HG02763 (cell line): Measurements from ENCODE around the gene EPS8L3.
"Not testable (repeated sequence)": the region's sequence is repeated elsewhere in the genome, so short reads cannot be mapped to it uniquely, and the experiment has no call there.

Experiments
- ATAC-seq: cut with Tn5 transposase; IDR thresholded peaks from one replicate; pipeline ENCODE4 v1.9.1; 2021; ENCODE audit warnings: mild to moderate bottlenecking, moderate library complexity; ENCODE audit not compliant: unreplicated experiment

Gene EPS8L3

GRCh38 chr1:109781806-109782205, 18.1 kb upstream of the EPS8L3 start:
- ATAC-seq: no peak

- no peak for ATAC-seq
These were observed 17.3 kb upstream of the EPS8L3 start for GRCh38 chr1:109780982-109781381.

GRCh38 chr1:109777980-109778625, 14.4 kb upstream of the EPS8L3 start:
- ATAC-seq: no peak

- ATAC-seq: no peak
These were observed 13.7 kb upstream of the EPS8L3 start for GRCh38 chr1:109777436-109777835.

- ATAC-seq: peak; percentile 54
These were observed 13.2 kb upstream of the EPS8L3 start for GRCh38 chr1:109776911-109777310.

GRCh38 chr1:109776206-109776835, 12.6 kb upstream of the EPS8L3 start:
- no peak for ATAC-seq

- no peak for ATAC-seq
These were observed 11.7 kb upstream of the EPS8L3 start for GRCh38 chr1:109775398-109775797.

- ATAC-seq: no peak
These were observed 10.3 kb upstream of the EPS8L3 start for GRCh38 chr1:109773900-109774485.

GRCh38 chr1:109773203-109773899, 9.6 kb upstream of the EPS8L3 start:
- peak; percentile 55 for ATAC-seq

- ATAC-seq: no peak
These were observed 9.0 kb upstream of the EPS8L3 start for GRCh38 chr1:109772658-109773202.

- ATAC-seq: no peak
These were observed 8.3 kb upstream of the EPS8L3 start for GRCh38 chr1:109771712-109772657.

GRCh38 chr1:109770331-109771095, 6.8 kb upstream of the EPS8L3 start:
- ATAC-seq: no peak

GRCh38 chr1:109769330-109770078, 5.8 kb upstream of the EPS8L3 start:
- ATAC-seq: no peak

- no peak for ATAC-seq
These were observed 5.1 kb upstream of the EPS8L3 start for GRCh38 chr1:109768820-109769219.

GRCh38 chr1:109768335-109768650, 4.6 kb upstream of the EPS8L3 start:
- no peak for ATAC-seq

- ATAC-seq: no peak
These were observed 4.1 kb upstream of the EPS8L3 start for GRCh38 chr1:109767637-109768334.

- not testable (repeated sequence) for ATAC-seq
These were observed 3.4 kb upstream of the EPS8L3 start for GRCh38 chr1:109766991-109767636.
